HG02885 (cell line): ENCODE measurements around the gene IRF6.

ENCODE experiments used
- ATAC-seq: cut with Tn5 transposase; IDR thresholded peaks from one replicate; pipeline ENCODE4 v1.9.1; 2021; ENCODE audit warnings: mild to moderate bottlenecking; ENCODE audit not compliant: unreplicated experiment, poor library complexity

Gene IRF6

GRCh38 chr1:209741193-209741592 is 64.7 kb downstream of the IRF6 start:
- ATAC-seq: no peak

DNA sequence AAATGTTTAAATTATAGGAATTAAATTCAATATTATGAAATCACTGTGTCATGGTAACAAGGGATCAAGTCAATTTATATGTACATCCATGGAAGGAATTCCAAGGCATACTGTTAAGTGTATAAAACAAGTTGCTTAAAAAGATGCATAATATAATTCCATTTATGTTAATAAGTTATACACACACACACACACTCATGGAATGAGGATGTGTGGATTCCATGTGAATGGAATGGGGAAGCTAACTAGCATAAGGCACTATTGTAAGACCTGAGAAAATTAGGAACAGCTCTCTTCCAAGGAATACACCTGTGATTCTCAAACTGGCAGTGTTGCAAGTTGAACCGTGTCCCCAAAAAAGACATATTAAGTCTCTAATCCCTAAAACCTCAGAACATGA is 67.7 kb downstream of the IRF6 start:
- no peak for ATAC-seq

DNA sequence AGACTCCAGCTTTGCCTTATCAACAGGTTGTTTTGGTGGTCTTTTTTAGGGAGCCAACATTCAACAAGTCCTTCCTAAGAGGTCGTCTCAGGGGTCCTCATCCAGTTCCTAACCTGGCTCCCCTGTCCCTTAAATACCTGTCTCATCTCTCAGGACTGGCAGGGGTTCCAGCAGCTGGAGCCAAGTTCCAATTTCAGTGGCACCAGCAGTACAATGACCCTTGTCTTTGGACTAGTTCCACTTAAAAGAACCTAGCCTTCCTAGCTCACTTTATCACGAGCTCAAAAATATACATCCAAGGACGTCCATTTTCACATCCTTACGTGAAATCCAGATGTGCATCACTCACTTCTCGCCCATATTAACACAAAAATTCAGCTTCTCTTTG is 68.8 kb downstream of the IRF6 start:
- no peak for ATAC-seq

GRCh38 chr1:209736490-209737117 is 69.3 kb downstream of the IRF6 start:
- no peak for ATAC-seq
